CD4-positive, alpha-beta memory T cell (primary cell): Measurements from ENCODE around the gene ATG4D. TPM values are rescaled to one million over a fixed set of nuclear protein-coding genes. Genes with fewer than 3 reads are reported as not detected.
A peak's percentile ranks its signal among the peaks of the same experiment; 100 is the strongest.

Source experiments
- CTCF ChIA-PET: fragments of 350-600 bp; sonication (Branson Sonifier 250); formaldehyde crosslinking; loops from one replicate; lab custom pipeline; 2021; ENCODE audit warnings: inconsistent platforms; ENCODE audit not compliant: partially characterized antibody; lab: Charles Lee
- POLR2A ChIA-PET: fragments of 350-600 bp; sonication (Branson Sonifier 250); formaldehyde crosslinking; loops from one replicate; lab custom pipeline; 2021; ENCODE audit not compliant: partially characterized antibody; lab: Charles Lee
- DNase-seq, 5 donors: peaks; one replicate each; pipeline versions ENCODE4 v3.0.0 to v3.0.0-alpha.2; 2020 to 2022; ENCODE audit warnings: mixed read lengths in 1 of 5
- H3K27ac ChIP-seq: one replicate; pipeline ENCODE4 v1.7.0; 2013; ENCODE audit warnings: low read depth, low read length
- H3K27me3 ChIP-seq: 2 replicates; pipeline ENCODE4 v1.7.0; 2013; ENCODE audit warnings: mild to moderate bottlenecking, low read length, moderate library complexity; ENCODE audit not compliant: insufficient read depth
- H3K36me3 ChIP-seq: 2 replicates; pipeline ENCODE4 v1.7.0; 2013; ENCODE audit warnings: mild to moderate bottlenecking, low read length, moderate library complexity; ENCODE audit not compliant: insufficient read depth
- H3K4me1 ChIP-seq: 2 replicates; pipeline ENCODE4 v1.7.0; 2013; ENCODE audit warnings: mild to moderate bottlenecking, low read length, moderate library complexity; ENCODE audit not compliant: insufficient read depth
- H3K4me3 ChIP-seq, 2 donors: one replicate each; pipeline ENCODE4 v1.7.0; 2013; ENCODE audit warnings: low read length in 2 of 2, mild to moderate bottlenecking in 1 of 2
- H3K9me3 ChIP-seq, 2 donors: one replicate each; pipeline ENCODE4 v1.7.0; 2013; ENCODE audit warnings: low read length in 2 of 2, control low read depth in 1 of 2; ENCODE audit not compliant: control insufficient read depth in 1 of 2
- H3K27ac Mint-ChIP-seq, 7 donors: one replicate each; pipeline ENCODE4 v1.8.0; 2020 to 2021; ENCODE audit warnings: mixed read lengths in 7 of 7, mild to moderate bottlenecking in 6 of 7, inconsistent platforms in 3 of 7, moderate library complexity in 3 of 7
- H3K27me3 Mint-ChIP-seq, 2 donors: one replicate each; pipeline ENCODE4 v1.8.0; 2020 to 2021; ENCODE audit warnings: mixed read lengths in 2 of 2
- H3K36me3 Mint-ChIP-seq, 2 donors: one replicate each; pipeline ENCODE4 v1.8.0; 2020 to 2021; ENCODE audit warnings: mixed read lengths in 2 of 2, inconsistent platforms in 1 of 2, mild to moderate bottlenecking in 1 of 2
- H3K4me1 Mint-ChIP-seq, 4 donors: one replicate each; pipeline ENCODE4 v1.8.0; 2020 to 2021; ENCODE audit warnings: mixed read lengths in 4 of 4, mild to moderate bottlenecking in 1 of 4
- H3K4me3 Mint-ChIP-seq, 8 donors: one replicate each; pipeline ENCODE4 v1.8.0; 2020 to 2021; ENCODE audit warnings: mixed read lengths in 8 of 8, mild to moderate bottlenecking in 7 of 8, moderate library complexity in 6 of 8, inconsistent platforms in 3 of 8
- H3K9me3 Mint-ChIP-seq, 8 donors: one replicate each; pipeline ENCODE4 v1.8.0; 2020 to 2021; ENCODE audit warnings: mixed read lengths in 8 of 8, mild to moderate bottlenecking in 5 of 8, inconsistent platforms in 3 of 8, moderate library complexity in 1 of 8
- intact Hi-C: fragments of 100-400 bp; cut with micrococcal nuclease; formaldehyde crosslinking; loops from one replicate; pipeline ENCODE4 v1.15.1; 2023
- polyA plus RNA-seq, 2 donors: library from polyadenylated mRNA; unstranded; fragments of 300-500 nt; fragmentation: Illumina TruSeq; gene quantifications; one replicate each; pipeline ENCODE4 v1.2.3, GENCODE V29; 2021
- total RNA-seq, 2 experiments: library from RNA; stranded (reverse); gene quantifications; one replicate each; pipeline ENCODE4 v1.2.3, GENCODE V29; 2021

ATG4D gene
- total and polyA plus RNA-seq, 4 experiments from 2014 or later = 9.3 to 58.6 (median 36.8) TPM

- Histone ChIP-seq H3K36me3 (no peaks in the 10 kb centered on the region), H3K4me1 (peaks cover 52% of the 10 kb centered on the region), H3K27ac (no peak overlapping the region), H3K4me3 (no peak overlapping the region), H3K27me3 (peaks cover 38% of the 10 kb centered on the region), H3K9me3 (no peaks in the 10 kb centered on the region)
- H3K36me3 Mint-ChIP-seq = peaks cover 0 to 2% of the 10 kb centered on the region in 2 donors
- DNase-seq = peak in 3 of 5 donors; percentile 36 to 43 (median 41)
- peak overlapping the region in 5 of 8 donors; percentile 39 to 66 (median 50) for H3K4me3 Mint-ChIP-seq
- ChIA-PET CTCF (no interaction called here), POLR2A (no interaction called here)
- intact Hi-C loops = no loop called here
- no peaks in the 10 kb centered on the region for H3K9me3 Mint-ChIP-seq
- peaks cover 19 to 57% (median 31%) of the 10 kb centered on the region in 4 donors for H3K4me1 Mint-ChIP-seq
- H3K27ac Mint-ChIP-seq = peak overlapping the region in 2 of 7 donors; percentile 4 to 64
- H3K27me3 Mint-ChIP-seq = peaks cover 39 to 41% of the 10 kb centered on the region in 2 donors
These were observed 29.2 kb upstream of the ATG4D start for GRCh38 chr19:10514211-10515145.

- CTCF ChIA-PET = interaction anchor here (1.0 to 1.1 kb wide), 2 partner anchors 9 to 10 kb away, joined by 3 to 5 read pairs; no protein-coding TSS in a partner anchor
- Mint-ChIP-seq H3K27ac (peak overlapping the region in 5 of 7 donors; percentile 1 to 48 (median 18)), H3K4me1 (peaks cover 18 to 51% (median 32%) of the 10 kb centered on the region in 4 donors), H3K4me3 (peak overlapping the region in 7 of 8 donors; percentile 41 to 74 (median 56)), H3K9me3 (no peaks in the 10 kb centered on the region), H3K27me3 (peaks cover 41 to 42% of the 10 kb centered on the region in 2 donors), H3K36me3 (peaks cover 0 to 2% of the 10 kb centered on the region in 2 donors)
- Histone ChIP-seq H3K4me3 (no peak overlapping the region), H3K27me3 (peaks cover 38% of the 10 kb centered on the region), H3K4me1 (peaks cover 40% of the 10 kb centered on the region), H3K36me3 (no peaks in the 10 kb centered on the region), H3K27ac (peak overlapping the region; percentile 21), H3K9me3 (no peaks in the 10 kb centered on the region)
- peak in 1 of 5 donors; percentile 26 for DNase-seq
- POLR2A ChIA-PET = interaction anchor here (0.8 kb wide), 1 partner anchor 110 kb away, joined by 4 read pairs; no protein-coding TSS in a partner anchor
- intact Hi-C loops = no loop called here
These were observed 27.7 kb upstream of the ATG4D start for GRCh38 chr19:10516064-10516385.

GRCh38 chr19:10516671-10517286 is 26.9 kb upstream of the ATG4D start:
- H3K36me3 Mint-ChIP-seq = peaks cover 0 to 2% of the 10 kb centered on the region in 2 donors
- H3K9me3 Mint-ChIP-seq = no peaks in the 10 kb centered on the region
- no peak for DNase-seq
- H3K4me3 Mint-ChIP-seq = peak overlapping the region in 7 of 8 donors; percentile 50 to 83 (median 74)
- ChIA-PET CTCF (interaction anchor here (0.6 to 1.1 kb wide), 3 partner anchors 9 to 55 kb away, joined by 3 read pairs; no protein-coding TSS in a partner anchor), POLR2A (interaction anchor here (0.7 to 1.6 kb wide), 5 partner anchors 37 to 111 kb away, joined by 3 to 4 read pairs (median 4); partner anchors contain the start of gene KRI1)
- peak overlapping the region; percentile 21 for H3K27ac ChIP-seq
- H3K4me3 ChIP-seq = peak overlapping the region in 1 of 2 donors; percentile 19
- H3K27ac Mint-ChIP-seq = peak overlapping the region in 5 of 7 donors; percentile 25 to 81 (median 42)
- intact Hi-C loops = no loop called here
- peaks cover 40% of the 10 kb centered on the region for H3K4me1 ChIP-seq
- H3K27me3 Mint-ChIP-seq = peaks cover 41 to 42% of the 10 kb centered on the region in 2 donors
- no peaks in the 10 kb centered on the region for H3K36me3 ChIP-seq
- H3K27me3 ChIP-seq = peaks cover 38% of the 10 kb centered on the region
- H3K4me1 Mint-ChIP-seq = peaks cover 18 to 51% (median 32%) of the 10 kb centered on the region in 4 donors
- no peaks in the 10 kb centered on the region for H3K9me3 ChIP-seq

- peak within 1 kb of the TSS; percentile 21 for H3K27ac ChIP-seq
- Mint-ChIP-seq H3K4me3 (peak within 1 kb of the TSS; percentile 49 to 85 (median 81)), H3K4me1 (peaks cover 18 to 51% (median 32%) of the 10 kb centered on the region in 4 donors), H3K27ac (peak within 1 kb of the TSS in 6 of 7 donors; percentile 11 to 92 (median 53)), H3K36me3 (peaks cover 0 to 2% of the 10 kb centered on the region in 2 donors), H3K9me3 (no peaks in the 10 kb centered on the region), H3K27me3 (peaks cover 41 to 42% of the 10 kb centered on the region in 2 donors)
- H3K36me3 ChIP-seq = no peaks in the 10 kb centered on the region
- H3K4me3 ChIP-seq = peak within 1 kb of the TSS; percentile 24 to 28
- ChIA-PET POLR2A (interaction anchor here (0.7 to 1.6 kb wide), 4 partner anchors 36 to 87 kb away, joined by 3 to 4 read pairs (median 4); partner anchors contain the start of gene KRI1), CTCF (interaction anchor here (0.6 to 2.6 kb wide), 4 partner anchors 9 to 55 kb away, joined by 3 to 9 read pairs (median 4); no protein-coding TSS in a partner anchor)
- no peak for DNase-seq
- intact Hi-C loops = no loop called here
- H3K4me1 ChIP-seq = peaks cover 40% of the 10 kb centered on the region
- peaks cover 38% of the 10 kb centered on the region for H3K27me3 ChIP-seq
- H3K9me3 ChIP-seq = no peaks in the 10 kb centered on the region
These were observed 26.3 kb upstream of the ATG4D start, which contains the start of gene S1PR5 for GRCh38 chr19:10517361-10517759. Gene S1PR5, minus strand, starts transcription at chr19:10517447. Its CDS starts 2,436 bp downstream, at chr19:10515011.

GRCh38 chr19:10517760-10518443 is 25.8 kb upstream of the ATG4D start:
- POLR2A ChIA-PET = interaction anchor here (1.0 to 1.6 kb wide), 3 partner anchors 35 to 86 kb away, joined by 3 to 4 read pairs (median 3); partner anchors contain the start of gene KRI1
- Mint-ChIP-seq H3K27me3 (peaks cover 40 to 41% of the 10 kb centered on the region in 2 donors), H3K9me3 (no peaks in the 10 kb centered on the region), H3K4me1 (peaks cover 18 to 51% (median 31%) of the 10 kb centered on the region in 4 donors), H3K27ac (peak overlapping the region in 4 of 7 donors; percentile 11 to 92 (median 69)), H3K4me3 (peak overlapping the region; percentile 49 to 85 (median 79)), H3K36me3 (peaks cover 0 to 2% of the 10 kb centered on the region in 2 donors)
- Histone ChIP-seq H3K27ac (no peak overlapping the region), H3K36me3 (no peaks in the 10 kb centered on the region), H3K9me3 (no peaks in the 10 kb centered on the region), H3K27me3 (peaks cover 38% of the 10 kb centered on the region), H3K4me1 (peaks cover 40% of the 10 kb centered on the region), H3K4me3 (peak overlapping the region; percentile 24 to 28)
- intact Hi-C loops = no loop called here
- peak in 2 of 5 donors; percentile 13 to 55 for DNase-seq
- CTCF ChIA-PET = interaction anchor here (0.7 to 2.6 kb wide), 4 partner anchors 10 to 105 kb away, joined by 3 to 9 read pairs (median 4); no protein-coding TSS in a partner anchor
